ENCODE results near the gene ICE1. TPM values are rescaled to one million over a fixed set of nuclear protein-coding genes. Genes with fewer than 3 reads are reported as not detected.

The ICE1 gene
- total and polyA plus RNA-seq, 12 donors: 4.8 to 20.3 (median 18.6) TPM

DNA sequence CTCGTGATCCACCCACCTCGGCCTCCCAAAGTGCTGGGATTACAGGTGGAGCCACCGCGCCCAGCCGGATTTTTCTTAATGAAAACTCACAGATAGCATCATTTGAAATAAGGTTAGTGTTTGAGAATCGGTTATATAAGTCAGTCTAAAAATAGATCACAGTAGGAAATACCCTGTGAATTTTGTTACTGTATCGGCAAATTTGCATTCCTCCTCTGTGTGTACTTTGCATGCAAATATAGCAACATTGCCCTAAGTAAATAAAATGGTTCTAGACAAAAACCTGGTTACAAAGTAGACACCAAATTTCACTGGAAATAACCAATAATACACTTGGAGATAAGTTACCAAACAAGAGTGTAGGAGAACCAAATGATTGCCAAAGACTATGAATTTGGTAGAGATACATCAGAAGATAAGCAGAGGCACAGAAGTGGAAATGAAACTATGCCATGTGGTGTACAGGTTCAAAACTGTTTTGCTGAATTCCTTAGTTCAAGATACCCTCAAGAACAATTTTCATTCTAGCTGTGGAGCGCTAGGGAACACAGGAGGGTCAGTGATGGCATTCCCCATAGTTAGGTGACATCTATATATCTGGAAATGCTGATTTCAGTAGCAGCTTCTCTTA is 58.1 kb downstream of the ICE1 start:
- Histone ChIP-seq H3K27me3 (no peaks in the 10 kb centered on the region), H3K36me3 (peaks cover 0 to 82% (median 15%) of the 10 kb centered on the region in 9 donors), H3K4me1 (peaks cover 0 to 9% (median 0%) of the 10 kb centered on the region in 9 donors), H3K4me3 (no peak overlapping the region), H3K9me3 (no peaks in the 10 kb centered on the region), H3K27ac (no peak overlapping the region)
- DNase-seq: no peak
- ATAC-seq: no peak
- intact Hi-C loops (cut with DNase I): no loop called here
- WGBS, 2 donors: 90 to 93% methylated on average over 8 of the region's 8 CpGs
- TF ChIP-seq, protein P1, sequence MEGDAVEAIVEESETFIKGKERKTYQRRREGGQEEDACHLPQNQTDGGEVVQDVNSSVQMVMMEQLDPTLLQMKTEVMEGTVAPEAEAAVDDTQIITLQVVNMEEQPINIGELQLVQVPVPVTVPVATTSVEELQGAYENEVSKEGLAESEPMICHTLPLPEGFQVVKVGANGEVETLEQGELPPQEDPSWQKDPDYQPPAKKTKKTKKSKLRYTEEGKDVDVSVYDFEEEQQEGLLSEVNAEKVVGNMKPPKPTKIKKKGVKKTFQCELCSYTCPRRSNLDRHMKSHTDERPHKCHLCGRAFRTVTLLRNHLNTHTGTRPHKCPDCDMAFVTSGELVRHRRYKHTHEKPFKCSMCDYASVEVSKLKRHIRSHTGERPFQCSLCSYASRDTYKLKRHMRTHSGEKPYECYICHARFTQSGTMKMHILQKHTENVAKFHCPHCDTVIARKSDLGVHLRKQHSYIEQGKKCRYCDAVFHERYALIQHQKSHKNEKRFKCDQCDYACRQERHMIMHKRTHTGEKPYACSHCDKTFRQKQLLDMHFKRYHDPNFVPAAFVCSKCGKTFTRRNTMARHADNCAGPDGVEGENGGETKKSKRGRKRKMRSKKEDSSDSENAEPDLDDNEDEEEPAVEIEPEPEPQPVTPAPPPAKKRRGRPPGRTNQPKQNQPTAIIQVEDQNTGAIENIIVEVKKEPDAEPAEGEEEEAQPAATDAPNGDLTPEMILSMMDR (IDR thresholded peaks at IDR 0.05): no peak

DNA sequence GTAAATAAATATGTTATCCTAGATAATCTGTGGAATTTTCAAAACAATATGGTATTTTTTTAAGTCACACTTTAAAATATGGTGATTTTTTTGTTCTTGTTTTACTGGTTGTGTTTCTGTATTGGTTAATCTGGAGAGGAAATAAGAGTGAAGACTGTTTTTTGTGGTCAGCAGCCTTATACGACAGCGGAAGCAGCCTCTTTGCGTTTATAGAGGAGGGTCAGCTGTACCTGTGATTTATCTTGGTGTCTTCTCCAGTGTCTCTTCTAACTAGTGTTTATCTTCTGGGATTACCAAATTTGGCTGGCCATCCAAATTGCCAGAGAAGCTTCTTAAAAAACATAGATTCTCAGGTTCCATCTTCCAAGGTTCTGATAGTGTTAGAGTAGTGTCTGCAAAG is 58.7 kb downstream of the ICE1 start:
- Histone ChIP-seq H3K4me1 (peaks cover 0 to 9% (median 0%) of the 10 kb centered on the region in 9 donors), H3K4me3 (no peak overlapping the region), H3K27me3 (no peaks in the 10 kb centered on the region), H3K9me3 (no peaks in the 10 kb centered on the region), H3K27ac (no peak overlapping the region), H3K36me3 (peaks cover 0 to 82% (median 9%) of the 10 kb centered on the region in 9 donors)
- ATAC-seq (no peak), DNase-seq (no peak)
- TF ChIP-seq, protein P1 (IDR thresholded peaks at IDR 0.05): no peak
- intact Hi-C loops (cut with DNase I): no loop called here
- 90 to 95% methylated on average over 3 of the region's 3 CpGs for WGBS, 2 donors

DNA sequence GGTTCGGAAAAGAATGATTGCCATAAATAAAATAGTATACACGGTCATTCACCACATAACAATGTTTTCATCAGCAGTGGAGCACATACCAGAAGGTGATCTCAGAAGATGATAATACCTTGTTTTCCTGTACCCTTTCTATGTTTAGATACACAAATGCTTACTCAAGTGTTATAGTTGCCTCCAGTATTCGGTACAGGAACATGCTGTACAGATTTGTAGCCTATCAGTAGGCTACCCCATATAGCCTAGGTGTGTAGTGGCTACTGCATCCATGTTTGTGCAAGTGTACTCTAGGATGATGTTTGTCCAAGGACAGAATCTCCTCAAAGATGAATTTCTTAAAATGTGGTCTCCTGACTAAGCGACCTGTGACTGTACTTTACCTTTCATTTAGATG is 59.2 kb downstream of the ICE1 start:
- Histone ChIP-seq H3K9me3 (no peaks in the 10 kb centered on the region), H3K4me3 (no peak overlapping the region), H3K4me1 (peaks cover 0 to 9% (median 0%) of the 10 kb centered on the region in 9 donors), H3K36me3 (peaks cover 0 to 82% (median 5%) of the 10 kb centered on the region in 9 donors), H3K27ac (no peak overlapping the region), H3K27me3 (no peaks in the 10 kb centered on the region)
- 82 to 85% methylated on average over 4 of the region's 4 CpGs for WGBS, 2 donors
- TF ChIP-seq, protein P1 (IDR thresholded peaks at IDR 0.05): no peak
- intact Hi-C loops (cut with DNase I): no loop called here
- ATAC-seq (peak in 2 of 8 donors; percentile 29 to 73), DNase-seq (no peak)

DNA sequence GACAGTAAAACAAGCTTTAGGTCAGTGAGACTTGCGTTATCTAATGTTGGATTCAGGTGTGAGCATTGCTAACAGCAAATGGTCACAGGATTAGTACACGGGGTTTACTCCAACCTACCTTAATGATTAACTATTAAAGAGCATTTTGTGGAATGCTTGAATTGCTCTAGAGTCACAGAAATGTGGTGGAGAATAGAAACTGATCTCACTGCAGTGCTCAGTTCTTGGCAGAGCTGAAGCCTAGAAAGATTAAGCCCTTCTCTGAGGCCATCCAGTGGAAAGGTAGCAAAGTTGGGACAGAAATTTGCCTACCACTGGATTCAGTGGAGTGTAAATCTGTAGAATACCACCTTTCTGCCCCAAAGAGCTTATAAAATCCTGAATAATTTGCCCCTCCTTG is 60.9 kb downstream of the ICE1 start:
- Histone ChIP-seq H3K27me3 (no peaks in the 10 kb centered on the region), H3K27ac (no peak overlapping the region), H3K36me3 (peaks cover 0 to 82% (median 5%) of the 10 kb centered on the region in 9 donors), H3K4me1 (peaks cover 0 to 9% (median 0%) of the 10 kb centered on the region in 9 donors), H3K9me3 (no peaks in the 10 kb centered on the region), H3K4me3 (no peak overlapping the region)
- intact Hi-C loops (cut with DNase I): no loop called here
- ATAC-seq (peak in 5 of 8 donors; percentile 56 to 81 (median 77)), DNase-seq (no peak)
- 83 to 90% methylated on average over 2 of the region's 2 CpGs for WGBS, 2 donors
- TF ChIP-seq, protein P1 (IDR thresholded peaks at IDR 0.05): no peak
